SK-N-MC (cell line): ENCODE results near the gene GET4.

ENCODE experiments used
- DNase-seq: peaks from one replicate; pipeline ENCODE4 v3.0.0-alpha.2; 2011; ENCODE audit warnings: low read depth, low spot score
- H3K27ac ChIP-seq: fragments of 200-600 bp; sonication (generic); 2 replicates; pipeline ENCODE4 v1.5.1; 2016; ENCODE audit warnings: mixed run types
- H3K36me3 ChIP-seq: fragments of 200-600 bp; sonication (generic); 2 replicates; pipeline ENCODE4 v1.6.1; 2017; ENCODE audit warnings: antibody characterized with exemption, low read length, mixed read lengths; ENCODE audit not compliant: insufficient read depth
- H3K4me3 ChIP-seq: fragments of 200-600 bp; sonication (generic); 2 replicates; pipeline ENCODE4 v1.5.1; 2016
- H3K9ac ChIP-seq: fragments of 200-600 bp; sonication (generic); 2 replicates; pipeline ENCODE4 v1.8.0; 2017; ENCODE audit warnings: mixed run types, mixed read lengths; ENCODE audit not compliant: insufficient read length
- H3K9me3 ChIP-seq: fragments of 200-600 bp; sonication (generic); 2 replicates; pipeline ENCODE4 v1.6.1; 2017; ENCODE audit warnings: low read depth, mild to moderate bottlenecking, antibody characterized with exemption, low read length, moderate library complexity, mixed read lengths
- EZH2 ChIP-seq: fragments of 200-600 bp; sonication (generic); IDR thresholded peaks from one replicate; pipeline ENCODE4 v1.6.1; 2017; ENCODE audit warnings: antibody characterized with exemption
- FOXP2 ChIP-seq: optimal IDR thresholded peaks from 2 replicates; pipeline ENCODE3; 2011; ENCODE audit warnings: mild to moderate bottlenecking, moderate library complexity; ENCODE audit not compliant: insufficient read depth; ENCODE audit errors: extremely low read length, control extremely low read depth
- POLR2AphosphoS5 ChIP-seq: IDR thresholded peaks from 2 replicates; pipeline ENCODE4 v1.6.1; 2012; ENCODE audit warnings: mild to moderate bottlenecking, low read depth, low read length, borderline replicate concordance

GET4 gene

GRCh38 chr7:834277-834676, 42.1 kb upstream of the GET4 start:
- H3K4me3 ChIP-seq, result no peak overlapping the region
- no peak overlapping the region for H3K9ac ChIP-seq
- DNase-seq, result no peak
- H3K27ac ChIP-seq, result no peak overlapping the region
- no peaks in the 10 kb centered on the region; the same call in 1 of the 2 replicates for H3K36me3 ChIP-seq
- no peak for TF ChIP-seq POLR2AphosphoS5
- TF ChIP-seq FOXP2, result no peak
- no peak for TF ChIP-seq EZH2
- H3K9me3 ChIP-seq, result no peaks in the 10 kb centered on the region

- peaks cover 4% of the 10 kb centered on the region; the same call in 1 of the 2 replicates for H3K36me3 ChIP-seq
- H3K9ac ChIP-seq, result no peak overlapping the region
- no peak for DNase-seq
- no peaks in the 10 kb centered on the region for H3K9me3 ChIP-seq
- TF ChIP-seq POLR2AphosphoS5, result no peak
- TF ChIP-seq FOXP2, result no peak
- TF ChIP-seq EZH2, result no peak
- no peak overlapping the region for H3K27ac ChIP-seq
- H3K4me3 ChIP-seq, result no peak overlapping the region
Measured at GRCh38 chr7:835021-835420, 41.3 kb upstream of the GET4 start.

- no peak for DNase-seq
- Histone ChIP-seq H3K36me3 (peaks cover 8% of the 10 kb centered on the region; the same call in 1 of the 2 replicates), H3K4me3 (no peak overlapping the region), H3K9ac (no peak overlapping the region), H3K9me3 (no peaks in the 10 kb centered on the region), H3K27ac (no peak overlapping the region)
- no peak for TF ChIP-seq POLR2AphosphoS5
- TF ChIP-seq FOXP2, result no peak
- TF ChIP-seq EZH2, result no peak
Measured at GRCh38 chr7:835485-836401, 40.6 kb upstream of the GET4 start.

GRCh38 chr7:836429-836828, 39.9 kb upstream of the GET4 start:
- H3K4me3 ChIP-seq, result no peak overlapping the region
- no peaks in the 10 kb centered on the region for H3K9me3 ChIP-seq
- DNase-seq, result no peak
- no peak overlapping the region for H3K27ac ChIP-seq
- no peak overlapping the region for H3K9ac ChIP-seq
- H3K36me3 ChIP-seq, result peaks cover 8% of the 10 kb centered on the region; the same call in 1 of the 2 replicates
- no peak for TF ChIP-seq FOXP2
- no peak for TF ChIP-seq EZH2
- TF ChIP-seq POLR2AphosphoS5, result no peak

- TF ChIP-seq FOXP2, result no peak
- no peak overlapping the region for H3K9ac ChIP-seq
- H3K9me3 ChIP-seq, result no peaks in the 10 kb centered on the region
- no peak overlapping the region for H3K27ac ChIP-seq
- H3K36me3 ChIP-seq, result peaks cover 14% of the 10 kb centered on the region; the same call in 1 of the 2 replicates
- DNase-seq, result no peak
- no peak overlapping the region for H3K4me3 ChIP-seq
Measured at GRCh38 chr7:837001-837400, 39.4 kb upstream of the GET4 start.

GRCh38 chr7:840001-840600, 36.3 kb upstream of the GET4 start:
- TF ChIP-seq EZH2 (no peak), FOXP2 (no peak), POLR2AphosphoS5 (no peak)
- Histone ChIP-seq H3K36me3 (peaks cover 38% of the 10 kb centered on the region), H3K27ac (no peak overlapping the region), H3K4me3 (no peak overlapping the region), H3K9ac (no peak overlapping the region), H3K9me3 (no peaks in the 10 kb centered on the region)
- no peak for DNase-seq

GRCh38 chr7:841943-842342, 34.4 kb upstream of the GET4 start:
- no peak for DNase-seq
- Histone ChIP-seq H3K4me3 (no peak overlapping the region), H3K9ac (no peak overlapping the region), H3K36me3 (peaks cover 38% of the 10 kb centered on the region), H3K9me3 (no peaks in the 10 kb centered on the region), H3K27ac (no peak overlapping the region)
- TF ChIP-seq FOXP2, result no peak
- TF ChIP-seq EZH2, result no peak
- TF ChIP-seq POLR2AphosphoS5, result no peak

GRCh38 chr7:842431-843031, 33.8 kb upstream of the GET4 start:
- no peak for DNase-seq
- Histone ChIP-seq H3K36me3 (peaks cover 38% of the 10 kb centered on the region), H3K9me3 (no peaks in the 10 kb centered on the region), H3K9ac (no peak overlapping the region), H3K4me3 (no peak overlapping the region), H3K27ac (no peak overlapping the region)
- TF ChIP-seq EZH2, result no peak
- no peak for TF ChIP-seq POLR2AphosphoS5
- no peak for TF ChIP-seq FOXP2
